Measurements from ENCODE around the gene LAMTOR2.

DNA sequence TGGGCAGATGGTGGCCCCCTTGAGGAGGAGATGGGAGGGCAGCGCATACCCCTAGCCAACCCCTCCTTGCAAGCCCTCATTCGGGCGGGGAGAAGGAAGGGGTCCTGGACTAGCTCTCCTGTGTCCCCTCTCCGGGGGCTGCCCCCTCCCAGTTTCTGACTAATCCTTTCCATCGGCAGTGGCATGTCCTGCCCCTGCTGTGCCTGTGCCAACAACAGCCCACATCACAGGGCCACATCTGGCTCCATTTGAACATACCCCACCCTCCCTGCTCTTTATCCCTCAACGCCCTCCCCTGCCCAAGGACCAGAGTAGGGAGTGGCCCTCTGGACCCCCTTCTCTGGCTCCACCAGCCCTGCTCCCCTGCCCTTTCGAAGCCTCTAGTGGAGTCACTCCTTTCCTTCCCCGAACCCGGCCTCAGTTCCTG, 49.0 kb downstream of the LAMTOR2 start:
- TF ChIP-seq, protein P1, sequence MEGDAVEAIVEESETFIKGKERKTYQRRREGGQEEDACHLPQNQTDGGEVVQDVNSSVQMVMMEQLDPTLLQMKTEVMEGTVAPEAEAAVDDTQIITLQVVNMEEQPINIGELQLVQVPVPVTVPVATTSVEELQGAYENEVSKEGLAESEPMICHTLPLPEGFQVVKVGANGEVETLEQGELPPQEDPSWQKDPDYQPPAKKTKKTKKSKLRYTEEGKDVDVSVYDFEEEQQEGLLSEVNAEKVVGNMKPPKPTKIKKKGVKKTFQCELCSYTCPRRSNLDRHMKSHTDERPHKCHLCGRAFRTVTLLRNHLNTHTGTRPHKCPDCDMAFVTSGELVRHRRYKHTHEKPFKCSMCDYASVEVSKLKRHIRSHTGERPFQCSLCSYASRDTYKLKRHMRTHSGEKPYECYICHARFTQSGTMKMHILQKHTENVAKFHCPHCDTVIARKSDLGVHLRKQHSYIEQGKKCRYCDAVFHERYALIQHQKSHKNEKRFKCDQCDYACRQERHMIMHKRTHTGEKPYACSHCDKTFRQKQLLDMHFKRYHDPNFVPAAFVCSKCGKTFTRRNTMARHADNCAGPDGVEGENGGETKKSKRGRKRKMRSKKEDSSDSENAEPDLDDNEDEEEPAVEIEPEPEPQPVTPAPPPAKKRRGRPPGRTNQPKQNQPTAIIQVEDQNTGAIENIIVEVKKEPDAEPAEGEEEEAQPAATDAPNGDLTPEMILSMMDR (IDR thresholded peaks at IDR 0.05; ENCODE audit: insufficient read depth, low read length, poor library complexity, severe bottlenecking) = no peak
- no peak for TF ChIP-seq EZH2phosphoT487 (conservative IDR thresholded peaks at IDR 0.05; ENCODE audit: low read length)

Measured in SU-DHL-6 (cell line).